ENCODE results near the gene SWT1.

Gene SWT1

GRCh38 chr1:185258676-185259075, 101.7 kb downstream of the SWT1 start:
- no peak overlapping the region for H3K4me3 ChIP-seq (replicated peaks; ENCODE audit: insufficient read depth, low read length)

GRCh38 chr1:185260611-185261010, 103.6 kb downstream of the SWT1 start:
- Histone ChIP-seq H3K27ac (replicated peaks) (no peak overlapping the region), H3K4me3 (replicated peaks; ENCODE audit: insufficient read depth, low read length) (no peak overlapping the region), H3K27me3 (ENCODE audit: insufficient read depth, poor library complexity, severe bottlenecking) (no peaks in the 10 kb centered on the region)
- no peak for DNase-seq (ENCODE audit: low read depth in 1 of 2, low spot score in 1 of 2)
- TF ChIP-seq CTCF (IDR thresholded peaks at IDR 0.05; ENCODE audit: insufficient read depth, low read length) (no peak), POLR2AphosphoS5 (IDR thresholded peaks at IDR 0.05; ENCODE audit: low read depth) (no peak), GABPA (IDR thresholded peaks at IDR 0.05; ENCODE audit: low read depth) (no peak), REST (IDR thresholded peaks at IDR 0.05; ENCODE audit: insufficient replicate concordance, low read depth) (no peak), SPI1 (IDR thresholded peaks at IDR 0.05; ENCODE audit: borderline replicate concordance, low read depth) (no peak)

More at GRCh38 chr1:185258676-185259075, 101.7 kb downstream of the SWT1 start:
- DNase-seq (ENCODE audit: low read depth in 1 of 2, low spot score in 1 of 2): no peak
- no peak for TF ChIP-seq POLR2AphosphoS5 (IDR thresholded peaks at IDR 0.05; ENCODE audit: low read depth)
- TF ChIP-seq REST (IDR thresholded peaks at IDR 0.05; ENCODE audit: insufficient replicate concordance, low read depth): no peak
- TF ChIP-seq GABPA (IDR thresholded peaks at IDR 0.05; ENCODE audit: low read depth): no peak
- no peak for TF ChIP-seq CTCF (IDR thresholded peaks at IDR 0.05; ENCODE audit: insufficient read depth, low read length)
- TF ChIP-seq SPI1 (IDR thresholded peaks at IDR 0.05; ENCODE audit: borderline replicate concordance, low read depth): no peak
- Histone ChIP-seq H3K27ac (replicated peaks) (no peak overlapping the region), H3K27me3 (ENCODE audit: insufficient read depth, poor library complexity, severe bottlenecking) (no peaks in the 10 kb centered on the region)

GRCh38 chr1:185262151-185262550, 105.2 kb downstream of the SWT1 start:
- TF ChIP-seq CTCF (IDR thresholded peaks at IDR 0.05; ENCODE audit: insufficient read depth, low read length) (no peak), REST (IDR thresholded peaks at IDR 0.05; ENCODE audit: insufficient replicate concordance, low read depth) (no peak), POLR2AphosphoS5 (IDR thresholded peaks at IDR 0.05; ENCODE audit: low read depth) (no peak)
- H3K27ac ChIP-seq (replicated peaks): no peak overlapping the region
- H3K4me3 ChIP-seq (replicated peaks; ENCODE audit: insufficient read depth, low read length): no peak overlapping the region
- DNase-seq (ENCODE audit: low read depth in 1 of 2, low spot score in 1 of 2): no peak
- no peaks in the 10 kb centered on the region for H3K27me3 ChIP-seq (ENCODE audit: insufficient read depth, poor library complexity, severe bottlenecking)
